Gastrocnemius medialis (tissue), 4 donors: Measurements from ENCODE around the gene KAT14.
"Not testable (repeated sequence)": the region's sequence is repeated elsewhere in the genome, so short reads cannot be mapped to it uniquely, and the experiment has no call there.

Experiments used
- POLR2A ChIP-seq, 2 donors: fragments of 450-650 bp; IDR thresholded peaks; one replicate each; pipeline ENCODE4 v1.6.1; 2017; ENCODE audit warnings: antibody characterized with exemption in 2 of 2, mild to moderate bottlenecking in 2 of 2, moderate library complexity in 2 of 2
- TF ChIP-seq, protein P1 (sequence below), 5 experiments: fragments of 450-650 bp in 3 of 5; fragments of 200-600 bp in 2 of 5; sonication (generic) in 2 of 5; IDR thresholded peaks in 4 of 5; conservative IDR thresholded peaks in 1 of 5; 1 replicate in 4 of 5; 2 replicates in 1 of 5; pipeline ENCODE4 v1.5.1; 2016 to 2019; ENCODE audit warnings: antibody characterized with exemption in 5 of 5, mild to moderate bottlenecking in 3 of 5, moderate library complexity in 3 of 5

DNA sequence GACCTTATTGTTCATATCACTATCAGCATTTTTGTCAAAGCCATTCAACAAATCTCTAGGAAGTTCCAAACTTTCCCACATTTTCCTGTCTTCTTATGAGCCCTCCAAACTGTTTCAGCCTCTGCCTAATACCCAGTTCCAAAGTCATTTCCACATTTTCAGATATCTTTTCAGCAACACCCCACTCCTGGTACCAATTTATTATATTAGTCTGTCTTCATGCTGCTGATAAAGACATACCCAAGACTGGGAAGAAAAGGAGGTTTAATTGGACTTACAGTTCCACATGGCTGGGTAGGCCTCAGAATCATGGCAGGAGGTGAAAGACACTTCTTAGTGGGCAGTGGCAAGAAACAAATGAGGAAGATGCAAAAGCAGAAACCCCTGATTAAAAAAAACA, 42.7 kb downstream of the KAT14 start:
- TF ChIP-seq, protein P1, sequence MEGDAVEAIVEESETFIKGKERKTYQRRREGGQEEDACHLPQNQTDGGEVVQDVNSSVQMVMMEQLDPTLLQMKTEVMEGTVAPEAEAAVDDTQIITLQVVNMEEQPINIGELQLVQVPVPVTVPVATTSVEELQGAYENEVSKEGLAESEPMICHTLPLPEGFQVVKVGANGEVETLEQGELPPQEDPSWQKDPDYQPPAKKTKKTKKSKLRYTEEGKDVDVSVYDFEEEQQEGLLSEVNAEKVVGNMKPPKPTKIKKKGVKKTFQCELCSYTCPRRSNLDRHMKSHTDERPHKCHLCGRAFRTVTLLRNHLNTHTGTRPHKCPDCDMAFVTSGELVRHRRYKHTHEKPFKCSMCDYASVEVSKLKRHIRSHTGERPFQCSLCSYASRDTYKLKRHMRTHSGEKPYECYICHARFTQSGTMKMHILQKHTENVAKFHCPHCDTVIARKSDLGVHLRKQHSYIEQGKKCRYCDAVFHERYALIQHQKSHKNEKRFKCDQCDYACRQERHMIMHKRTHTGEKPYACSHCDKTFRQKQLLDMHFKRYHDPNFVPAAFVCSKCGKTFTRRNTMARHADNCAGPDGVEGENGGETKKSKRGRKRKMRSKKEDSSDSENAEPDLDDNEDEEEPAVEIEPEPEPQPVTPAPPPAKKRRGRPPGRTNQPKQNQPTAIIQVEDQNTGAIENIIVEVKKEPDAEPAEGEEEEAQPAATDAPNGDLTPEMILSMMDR (IDR thresholded peaks at IDR 0.05 in 4 of 5, conservative IDR thresholded peaks at IDR 0.05 in 1 of 5), result not testable (repeated sequence)
- TF ChIP-seq POLR2A (IDR thresholded peaks at IDR 0.05), result not testable (repeated sequence)
